ENCODE data around the gene RC3H1.

DNA sequence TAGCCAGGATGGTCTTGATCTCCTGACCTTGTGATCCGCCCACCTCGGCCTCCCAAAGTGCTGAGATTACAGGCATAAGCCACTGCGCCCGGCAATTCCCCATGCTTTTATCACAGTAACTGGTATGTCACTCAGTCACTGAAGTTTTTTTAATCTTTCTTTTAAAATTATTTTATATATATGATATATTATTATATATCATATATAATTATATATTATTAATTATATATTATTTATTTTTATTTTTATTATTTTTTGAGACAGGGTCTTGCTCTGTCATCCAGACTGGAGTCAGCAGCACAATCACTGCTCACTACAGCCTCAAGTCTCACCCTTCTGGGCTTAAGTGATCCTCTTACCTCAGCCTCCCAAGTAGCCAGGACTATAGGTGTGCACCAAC lies 18.3 kb downstream of the RC3H1 start:
- TF ChIP-seq, protein P1, sequence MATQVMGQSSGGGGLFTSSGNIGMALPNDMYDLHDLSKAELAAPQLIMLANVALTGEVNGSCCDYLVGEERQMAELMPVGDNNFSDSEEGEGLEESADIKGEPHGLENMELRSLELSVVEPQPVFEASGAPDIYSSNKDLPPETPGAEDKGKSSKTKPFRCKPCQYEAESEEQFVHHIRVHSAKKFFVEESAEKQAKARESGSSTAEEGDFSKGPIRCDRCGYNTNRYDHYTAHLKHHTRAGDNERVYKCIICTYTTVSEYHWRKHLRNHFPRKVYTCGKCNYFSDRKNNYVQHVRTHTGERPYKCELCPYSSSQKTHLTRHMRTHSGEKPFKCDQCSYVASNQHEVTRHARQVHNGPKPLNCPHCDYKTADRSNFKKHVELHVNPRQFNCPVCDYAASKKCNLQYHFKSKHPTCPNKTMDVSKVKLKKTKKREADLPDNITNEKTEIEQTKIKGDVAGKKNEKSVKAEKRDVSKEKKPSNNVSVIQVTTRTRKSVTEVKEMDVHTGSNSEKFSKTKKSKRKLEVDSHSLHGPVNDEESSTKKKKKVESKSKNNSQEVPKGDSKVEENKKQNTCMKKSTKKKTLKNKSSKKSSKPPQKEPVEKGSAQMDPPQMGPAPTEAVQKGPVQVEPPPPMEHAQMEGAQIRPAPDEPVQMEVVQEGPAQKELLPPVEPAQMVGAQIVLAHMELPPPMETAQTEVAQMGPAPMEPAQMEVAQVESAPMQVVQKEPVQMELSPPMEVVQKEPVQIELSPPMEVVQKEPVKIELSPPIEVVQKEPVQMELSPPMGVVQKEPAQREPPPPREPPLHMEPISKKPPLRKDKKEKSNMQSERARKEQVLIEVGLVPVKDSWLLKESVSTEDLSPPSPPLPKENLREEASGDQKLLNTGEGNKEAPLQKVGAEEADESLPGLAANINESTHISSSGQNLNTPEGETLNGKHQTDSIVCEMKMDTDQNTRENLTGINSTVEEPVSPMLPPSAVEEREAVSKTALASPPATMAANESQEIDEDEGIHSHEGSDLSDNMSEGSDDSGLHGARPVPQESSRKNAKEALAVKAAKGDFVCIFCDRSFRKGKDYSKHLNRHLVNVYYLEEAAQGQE (tag by site-specific recombination; IDR thresholded peaks at IDR 0.05): no peak
- TF ChIP-seq YY1 (tag by site-specific recombination; IDR thresholded peaks at IDR 0.05) (no peak), ZNF558 (tag by site-specific recombination; IDR thresholded peaks at IDR 0.05) (no peak), ZNF223 (tag by site-specific recombination; IDR thresholded peaks at IDR 0.05) (no peak), ZNF274 (IDR thresholded peaks at IDR 0.05; ENCODE audit: low read length) (no peak), ZNF274 (tag by site-specific recombination; IDR thresholded peaks at IDR 0.05; ENCODE audit: borderline replicate concordance) (no peak), ZNF596 (tag by site-specific recombination; IDR thresholded peaks at IDR 0.05) (no peak)
- TF ChIP-seq, protein P2, sequence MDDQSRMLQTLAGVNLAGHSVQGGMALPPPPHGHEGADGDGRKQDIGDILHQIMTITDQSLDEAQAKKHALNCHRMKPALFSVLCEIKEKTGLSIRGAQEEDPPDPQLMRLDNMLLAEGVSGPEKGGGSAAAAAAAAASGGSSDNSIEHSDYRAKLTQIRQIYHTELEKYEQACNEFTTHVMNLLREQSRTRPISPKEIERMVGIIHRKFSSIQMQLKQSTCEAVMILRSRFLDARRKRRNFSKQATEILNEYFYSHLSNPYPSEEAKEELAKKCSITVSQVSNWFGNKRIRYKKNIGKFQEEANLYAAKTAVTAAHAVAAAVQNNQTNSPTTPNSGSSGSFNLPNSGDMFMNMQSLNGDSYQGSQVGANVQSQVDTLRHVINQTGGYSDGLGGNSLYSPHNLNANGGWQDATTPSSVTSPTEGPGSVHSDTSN (CRISPR knock-in tag; IDR thresholded peaks at IDR 0.05): no peak
- TF ChIP-seq, protein P3, sequence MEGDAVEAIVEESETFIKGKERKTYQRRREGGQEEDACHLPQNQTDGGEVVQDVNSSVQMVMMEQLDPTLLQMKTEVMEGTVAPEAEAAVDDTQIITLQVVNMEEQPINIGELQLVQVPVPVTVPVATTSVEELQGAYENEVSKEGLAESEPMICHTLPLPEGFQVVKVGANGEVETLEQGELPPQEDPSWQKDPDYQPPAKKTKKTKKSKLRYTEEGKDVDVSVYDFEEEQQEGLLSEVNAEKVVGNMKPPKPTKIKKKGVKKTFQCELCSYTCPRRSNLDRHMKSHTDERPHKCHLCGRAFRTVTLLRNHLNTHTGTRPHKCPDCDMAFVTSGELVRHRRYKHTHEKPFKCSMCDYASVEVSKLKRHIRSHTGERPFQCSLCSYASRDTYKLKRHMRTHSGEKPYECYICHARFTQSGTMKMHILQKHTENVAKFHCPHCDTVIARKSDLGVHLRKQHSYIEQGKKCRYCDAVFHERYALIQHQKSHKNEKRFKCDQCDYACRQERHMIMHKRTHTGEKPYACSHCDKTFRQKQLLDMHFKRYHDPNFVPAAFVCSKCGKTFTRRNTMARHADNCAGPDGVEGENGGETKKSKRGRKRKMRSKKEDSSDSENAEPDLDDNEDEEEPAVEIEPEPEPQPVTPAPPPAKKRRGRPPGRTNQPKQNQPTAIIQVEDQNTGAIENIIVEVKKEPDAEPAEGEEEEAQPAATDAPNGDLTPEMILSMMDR (tag by site-specific recombination; IDR thresholded peaks at IDR 0.05): no peak
- TF ChIP-seq, protein P4, sequence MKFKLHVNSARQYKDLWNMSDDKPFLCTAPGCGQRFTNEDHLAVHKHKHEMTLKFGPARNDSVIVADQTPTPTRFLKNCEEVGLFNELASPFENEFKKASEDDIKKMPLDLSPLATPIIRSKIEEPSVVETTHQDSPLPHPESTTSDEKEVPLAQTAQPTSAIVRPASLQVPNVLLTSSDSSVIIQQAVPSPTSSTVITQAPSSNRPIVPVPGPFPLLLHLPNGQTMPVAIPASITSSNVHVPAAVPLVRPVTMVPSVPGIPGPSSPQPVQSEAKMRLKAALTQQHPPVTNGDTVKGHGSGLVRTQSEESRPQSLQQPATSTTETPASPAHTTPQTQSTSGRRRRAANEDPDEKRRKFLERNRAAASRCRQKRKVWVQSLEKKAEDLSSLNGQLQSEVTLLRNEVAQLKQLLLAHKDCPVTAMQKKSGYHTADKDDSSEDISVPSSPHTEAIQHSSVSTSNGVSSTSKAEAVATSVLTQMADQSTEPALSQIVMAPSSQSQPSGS (tag by site-specific recombination; IDR thresholded peaks at IDR 0.05; ENCODE audit: low read depth): no peak
